ENCODE measurements around the gene HSPA4.
"Not testable (repeated sequence)": the region's sequence is repeated elsewhere in the genome, so short reads cannot be mapped to it uniquely, and the experiment has no call there.

Gene HSPA4

GRCh38 chr5:133032852-133033742 lies 18.7 kb upstream of the HSPA4 start:
- H3K9ac ChIP-seq (ENCODE audit: low read length in 2 of 2): no peak overlapping the region
- H3K4me1 ChIP-seq (ENCODE audit: control insufficient read depth, insufficient read depth, low read length): no peaks in the 10 kb centered on the region
- no peaks in the 10 kb centered on the region for H3K36me3 ChIP-seq (ENCODE audit: control insufficient read depth in 2 of 2, insufficient read depth in 2 of 2, low read length in 2 of 2)
- H3K27me3 ChIP-seq (ENCODE audit: control insufficient read depth in 1 of 2, insufficient read depth in 2 of 2, low read length in 2 of 2): no peaks in the 10 kb centered on the region
- no peak overlapping the region for H3K4me3 ChIP-seq (ENCODE audit: low read length in 2 of 2)
- no peak overlapping the region for H3K27ac ChIP-seq (ENCODE audit: low read length)
- H3K9me3 ChIP-seq (ENCODE audit: control insufficient read depth in 2 of 2, low read length in 2 of 2): no peaks in the 10 kb centered on the region

- no peak overlapping the region for H3K9ac ChIP-seq (ENCODE audit: low read length in 2 of 2)
- H3K36me3 ChIP-seq (ENCODE audit: control insufficient read depth in 2 of 2, insufficient read depth in 2 of 2, low read length in 2 of 2): no peaks in the 10 kb centered on the region
- no peaks in the 10 kb centered on the region for H3K27me3 ChIP-seq (ENCODE audit: control insufficient read depth in 1 of 2, insufficient read depth in 2 of 2, low read length in 2 of 2)
- H3K4me1 ChIP-seq (ENCODE audit: control insufficient read depth, insufficient read depth, low read length): no peaks in the 10 kb centered on the region
- no peak overlapping the region for H3K4me3 ChIP-seq (ENCODE audit: low read length in 2 of 2)
- H3K9me3 ChIP-seq (ENCODE audit: control insufficient read depth in 2 of 2, low read length in 2 of 2): no peaks in the 10 kb centered on the region
- H3K27ac ChIP-seq (ENCODE audit: low read length): no peak overlapping the region
These were observed 17.7 kb upstream of the HSPA4 start for GRCh38 chr5:133034064-133034463.

DNA sequence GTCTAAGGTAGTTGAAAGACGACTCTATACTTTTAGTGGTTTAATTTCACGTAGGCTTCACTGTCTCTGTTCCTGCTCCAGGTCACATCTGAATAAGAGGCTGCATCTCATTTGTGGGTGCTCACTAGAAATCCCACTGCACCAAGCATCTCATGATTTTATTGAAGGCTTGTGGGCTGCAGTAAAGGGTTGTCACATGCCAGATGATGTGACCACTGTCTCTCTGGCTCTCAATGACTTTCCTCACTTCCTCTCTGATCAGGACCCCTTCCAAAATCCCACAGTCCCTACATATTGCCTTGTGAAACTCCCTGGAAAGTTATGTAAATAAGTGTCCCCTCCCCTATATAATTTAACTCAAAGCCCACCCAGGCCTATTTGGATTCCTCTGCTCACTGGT lies 16.6 kb upstream of the HSPA4 start:
- H3K36me3 ChIP-seq (ENCODE audit: control insufficient read depth in 2 of 2, insufficient read depth in 2 of 2, low read length in 2 of 2): no peaks in the 10 kb centered on the region
- H3K27ac ChIP-seq (ENCODE audit: low read length): no peak overlapping the region
- no peaks in the 10 kb centered on the region for H3K4me1 ChIP-seq (ENCODE audit: control insufficient read depth, insufficient read depth, low read length)
- no peak overlapping the region for H3K4me3 ChIP-seq (ENCODE audit: low read length in 2 of 2)
- no peaks in the 10 kb centered on the region for H3K9me3 ChIP-seq (ENCODE audit: control insufficient read depth in 2 of 2, low read length in 2 of 2)
- no peak overlapping the region for H3K9ac ChIP-seq (ENCODE audit: low read length in 2 of 2)
- no peaks in the 10 kb centered on the region for H3K27me3 ChIP-seq (ENCODE audit: control insufficient read depth in 1 of 2, insufficient read depth in 2 of 2, low read length in 2 of 2)

- not testable (repeated sequence) for H3K9me3 ChIP-seq (ENCODE audit: control insufficient read depth in 2 of 2, low read length in 2 of 2); H3K9ac ChIP-seq (ENCODE audit: low read length in 2 of 2)
These were observed 15.1 kb upstream of the HSPA4 start for GRCh38 chr5:133036677-133037076.

DNA sequence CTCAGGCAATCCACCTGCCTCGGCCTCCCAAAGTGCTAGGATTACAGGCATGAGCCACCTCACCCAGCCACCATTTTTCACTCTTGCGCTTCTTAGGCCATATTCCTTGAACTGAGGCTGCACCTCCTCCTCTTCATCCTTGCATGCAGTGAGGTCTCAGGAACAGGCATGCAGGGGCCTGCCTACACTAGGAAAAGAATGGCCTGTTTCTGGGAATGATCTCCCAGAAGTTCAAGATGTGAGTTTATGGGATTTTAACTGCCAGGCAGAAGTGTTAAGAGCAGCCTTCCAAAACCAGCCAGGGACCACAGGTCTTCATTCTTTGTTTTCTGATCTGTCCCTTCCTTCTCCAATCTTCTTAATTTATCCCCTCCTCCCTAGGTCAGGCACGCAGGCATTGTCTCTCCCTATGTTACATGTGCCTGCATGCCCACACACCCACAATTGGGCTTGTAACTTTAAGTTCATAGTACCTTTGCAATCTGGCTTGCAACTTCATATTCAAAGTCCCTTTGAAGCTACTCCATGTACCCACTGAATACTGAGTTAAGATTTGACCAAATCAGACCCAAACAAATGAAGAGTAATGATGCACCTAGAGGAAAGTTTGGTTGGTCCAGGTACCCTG lies 10.5 kb upstream of the HSPA4 start:
- no peak overlapping the region for H3K4me3 ChIP-seq (ENCODE audit: low read length in 2 of 2)
- no peaks in the 10 kb centered on the region for H3K9me3 ChIP-seq (ENCODE audit: control insufficient read depth in 2 of 2, low read length in 2 of 2)
- H3K27ac ChIP-seq (ENCODE audit: low read length): no peak overlapping the region
- H3K27me3 ChIP-seq (ENCODE audit: control insufficient read depth in 1 of 2, insufficient read depth in 2 of 2, low read length in 2 of 2): no peaks in the 10 kb centered on the region
- no peak overlapping the region for H3K9ac ChIP-seq (ENCODE audit: low read length in 2 of 2)
- H3K4me1 ChIP-seq (ENCODE audit: control insufficient read depth, insufficient read depth, low read length): no peaks in the 10 kb centered on the region
- no peaks in the 10 kb centered on the region for H3K36me3 ChIP-seq (ENCODE audit: control insufficient read depth in 2 of 2, insufficient read depth in 2 of 2, low read length in 2 of 2)

More at GRCh38 chr5:133036677-133037076, 15.1 kb upstream of the HSPA4 start:
- H3K27ac ChIP-seq (ENCODE audit: low read length); H3K4me1 ChIP-seq (ENCODE audit: control insufficient read depth, insufficient read depth, low read length); H3K4me3 ChIP-seq (ENCODE audit: low read length in 2 of 2); H3K27me3 ChIP-seq (ENCODE audit: control insufficient read depth in 1 of 2, insufficient read depth in 2 of 2, low read length in 2 of 2); H3K36me3 ChIP-seq (ENCODE audit: control insufficient read depth in 2 of 2, insufficient read depth in 2 of 2, low read length in 2 of 2): not testable (repeated sequence)

- H3K4me1 ChIP-seq (ENCODE audit: control insufficient read depth, insufficient read depth, low read length): no peaks in the 10 kb centered on the region
- no peaks in the 10 kb centered on the region for H3K9me3 ChIP-seq (ENCODE audit: control insufficient read depth in 2 of 2, low read length in 2 of 2)
- no peak overlapping the region for H3K4me3 ChIP-seq (ENCODE audit: low read length in 2 of 2)
- no peaks in the 10 kb centered on the region for H3K27me3 ChIP-seq (ENCODE audit: control insufficient read depth in 1 of 2, insufficient read depth in 2 of 2, low read length in 2 of 2)
- no peak overlapping the region for H3K9ac ChIP-seq (ENCODE audit: low read length in 2 of 2)
- H3K27ac ChIP-seq (ENCODE audit: low read length): no peak overlapping the region
- H3K36me3 ChIP-seq (ENCODE audit: control insufficient read depth in 2 of 2, insufficient read depth in 2 of 2, low read length in 2 of 2): no peaks in the 10 kb centered on the region
These were observed 9.9 kb upstream of the HSPA4 start for GRCh38 chr5:133041910-133042309.

DNA sequence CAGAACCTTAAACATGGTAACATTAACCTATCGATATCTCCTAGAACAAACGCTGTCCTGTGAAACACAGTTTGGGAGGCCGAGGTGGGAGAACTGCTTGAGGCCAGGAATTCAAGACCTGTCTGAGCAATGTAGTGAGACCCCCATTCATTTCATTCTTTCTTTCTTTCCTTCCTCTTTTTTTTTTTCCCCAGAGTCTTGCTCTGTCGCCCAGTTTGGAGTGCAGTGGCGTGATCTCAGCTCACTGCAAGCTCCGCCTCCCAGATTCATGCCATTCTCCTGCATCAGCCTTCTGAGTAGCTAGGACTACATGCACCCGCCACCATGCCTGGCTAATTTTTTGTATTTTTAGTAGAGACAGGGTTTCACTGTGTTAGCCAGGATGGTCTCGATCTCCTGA lies 5.3 kb upstream of the HSPA4 start:
- H3K27me3 ChIP-seq (ENCODE audit: control insufficient read depth in 1 of 2, insufficient read depth in 2 of 2, low read length in 2 of 2); H3K27ac ChIP-seq (ENCODE audit: low read length); H3K36me3 ChIP-seq (ENCODE audit: control insufficient read depth in 2 of 2, insufficient read depth in 2 of 2, low read length in 2 of 2); H3K4me3 ChIP-seq (ENCODE audit: low read length in 2 of 2); H3K9ac ChIP-seq (ENCODE audit: low read length in 2 of 2); H3K9me3 ChIP-seq (ENCODE audit: control insufficient read depth in 2 of 2, low read length in 2 of 2): not testable (repeated sequence)
- H3K4me1 ChIP-seq (ENCODE audit: control insufficient read depth, insufficient read depth, low read length): peaks cover 12% of the 10 kb centered on the region

GRCh38 chr5:133047404-133047803 lies 4.4 kb upstream of the HSPA4 start:
- Histone ChIP-seq H3K4me3 (ENCODE audit: low read length in 2 of 2) (no peak overlapping the region), H3K27ac (ENCODE audit: low read length) (no peak overlapping the region), H3K4me1 (ENCODE audit: control insufficient read depth, insufficient read depth, low read length) (peaks cover 14% of the 10 kb centered on the region), H3K27me3 (ENCODE audit: control insufficient read depth in 1 of 2, insufficient read depth in 2 of 2, low read length in 2 of 2) (no peaks in the 10 kb centered on the region), H3K9me3 (ENCODE audit: control insufficient read depth in 2 of 2, low read length in 2 of 2) (no peaks in the 10 kb centered on the region), H3K9ac (ENCODE audit: low read length in 2 of 2) (no peak overlapping the region), H3K36me3 (ENCODE audit: control insufficient read depth in 2 of 2, insufficient read depth in 2 of 2, low read length in 2 of 2) (no peaks in the 10 kb centered on the region)

- Histone ChIP-seq H3K36me3 (ENCODE audit: control insufficient read depth in 2 of 2, insufficient read depth in 2 of 2, low read length in 2 of 2) (no peaks in the 10 kb centered on the region), H3K27me3 (ENCODE audit: control insufficient read depth in 1 of 2, insufficient read depth in 2 of 2, low read length in 2 of 2) (no peaks in the 10 kb centered on the region), H3K9me3 (ENCODE audit: control insufficient read depth in 2 of 2, low read length in 2 of 2) (no peaks in the 10 kb centered on the region), H3K4me1 (ENCODE audit: control insufficient read depth, insufficient read depth, low read length) (peaks cover 22% of the 10 kb centered on the region), H3K27ac (ENCODE audit: low read length) (no peak overlapping the region), H3K4me3 (ENCODE audit: low read length in 2 of 2) (no peak overlapping the region), H3K9ac (ENCODE audit: low read length in 2 of 2) (no peak overlapping the region)
These were observed 2.7 kb upstream of the HSPA4 start for GRCh38 chr5:133048993-133049725.

DNA sequence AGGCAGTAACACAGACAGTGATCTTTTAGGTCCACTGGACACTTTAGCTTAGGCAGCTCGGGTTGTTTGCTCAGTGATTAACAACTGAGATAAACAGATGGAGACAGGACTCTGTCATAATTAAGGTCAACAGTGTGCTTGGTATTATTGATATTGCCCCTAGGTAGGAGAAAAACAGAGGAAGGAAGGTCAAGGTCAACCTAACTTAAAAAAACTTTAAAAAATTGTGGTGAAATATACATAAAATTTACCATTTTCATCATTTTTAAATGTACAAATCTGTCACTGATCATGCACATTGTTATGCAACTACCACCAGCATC lies 2.1 kb upstream of the HSPA4 start:
- Histone ChIP-seq H3K27ac (ENCODE audit: low read length) (no peak overlapping the region), H3K27me3 (ENCODE audit: control insufficient read depth in 1 of 2, insufficient read depth in 2 of 2, low read length in 2 of 2) (no peaks in the 10 kb centered on the region), H3K9me3 (ENCODE audit: control insufficient read depth in 2 of 2, low read length in 2 of 2) (no peaks in the 10 kb centered on the region), H3K36me3 (ENCODE audit: control insufficient read depth in 2 of 2, insufficient read depth in 2 of 2, low read length in 2 of 2) (no peaks in the 10 kb centered on the region), H3K4me3 (ENCODE audit: low read length in 2 of 2) (no peak overlapping the region), H3K9ac (ENCODE audit: low read length in 2 of 2) (no peak overlapping the region), H3K4me1 (ENCODE audit: control insufficient read depth, insufficient read depth, low read length) (peaks cover 22% of the 10 kb centered on the region)

All from stomach smooth muscle (tissue), 2 donors.